Activated CD4-positive, CD25-positive, alpha-beta regulatory T cell treated with anti-CD3 and anti-CD28 coated beads, Interleukin-2, amount 50 U/mL, for 16 hours (primary cell): ENCODE data around the gene ISYNA1.

ENCODE experiments used
- DNase-seq: peaks from one replicate; pipeline ENCODE4 v3.0.0-alpha.2; 2020; ENCODE audit warnings: low read depth, low spot score

The ISYNA1 gene

GRCh38 chr19:18467978-18468377 is 30.0 kb upstream of the ISYNA1 start:
- no peak for DNase-seq

- DNase-seq: no peak
These were observed 28.4 kb upstream of the ISYNA1 start for GRCh38 chr19:18466354-18466753.

GRCh38 chr19:18465964-18466339 is 28.0 kb upstream of the ISYNA1 start:
- no peak for DNase-seq

- no peak for DNase-seq
These were observed 27.5 kb upstream of the ISYNA1 start for GRCh38 chr19:18465214-18465963.

GRCh38 chr19:18464646-18465045 is 26.7 kb upstream of the ISYNA1 start:
- DNase-seq: no peak

- no peak for DNase-seq
These were observed 23.5 kb upstream of the ISYNA1 start for GRCh38 chr19:18461471-18461870.

- no peak for DNase-seq
These were observed 23.0 kb upstream of the ISYNA1 start for GRCh38 chr19:18460900-18461299.

GRCh38 chr19:18457483-18458331 is 19.8 kb upstream of the ISYNA1 start:
- no peak for DNase-seq

GRCh38 chr19:18456974-18457373 is 19.0 kb upstream of the ISYNA1 start:
- no peak for DNase-seq

GRCh38 chr19:18456279-18456678 is 18.3 kb upstream of the ISYNA1 start:
- DNase-seq: no peak

- DNase-seq: no peak
These were observed 15.5 kb upstream of the ISYNA1 start for GRCh38 chr19:18453269-18454024.

GRCh38 chr19:18452386-18452785 is 14.5 kb upstream of the ISYNA1 start:
- DNase-seq: no peak

- DNase-seq: peak; percentile 78
These were observed 13.3 kb upstream of the ISYNA1 start for GRCh38 chr19:18450931-18451836.

- DNase-seq: no peak
These were observed 12.3 kb upstream of the ISYNA1 start for GRCh38 chr19:18450021-18450930.

- DNase-seq: no peak
These were observed 11.6 kb upstream of the ISYNA1 start for GRCh38 chr19:18449552-18449951.

- no peak for DNase-seq
These were observed 9.0 kb upstream of the ISYNA1 start for GRCh38 chr19:18446811-18447359.

- no peak for DNase-seq
These were observed 8.3 kb upstream of the ISYNA1 start for GRCh38 chr19:18446145-18446810.

GRCh38 chr19:18445262-18445948 is 7.5 kb upstream of the ISYNA1 start:
- no peak for DNase-seq

GRCh38 chr19:18444513-18444912 is 6.6 kb upstream of the ISYNA1 start:
- no peak for DNase-seq
